Ramos (cell line): ENCODE measurements around the gene AJAP1.
"Not testable (repeated sequence)": the region's sequence is repeated elsewhere in the genome, so short reads cannot be mapped to it uniquely, and the experiment has no call there.

ENCODE experiments used
- in situ Hi-C: fragments of 300-500 bp; cut with MboI; formaldehyde crosslinking; loops from one replicate; pipeline ENCODE4 v1.14.3; 2022; ENCODE audit warnings: low sequenced_read_pairs; ENCODE audit not compliant: unreplicated experiment

AJAP1 gene

GRCh38 chr1:4653796-4654725 is at the start of gene AJAP1:
Gene AJAP1 (plus strand): TSS chr1:4654609. CDS start chr1:4655426, 817 bp downstream.
- in situ Hi-C loops, result loop anchor here (25.0 kb wide), 1 partner anchor 158 kb away; no protein-coding TSS in a partner anchor

- in situ Hi-C loops, result no loop called here
Measured at GRCh38 chr1:4605158-4605557, 49.3 kb upstream of the AJAP1 start.

- in situ Hi-C loops, result no loop called here
Measured at GRCh38 chr1:4611563-4612341, 42.7 kb upstream of the AJAP1 start.

GRCh38 chr1:4612991-4613390 is 41.4 kb upstream of the AJAP1 start:
- in situ Hi-C loops, result no loop called here

- in situ Hi-C loops, result no loop called here
Measured at GRCh38 chr1:4613606-4614370, 40.6 kb upstream of the AJAP1 start.

- in situ Hi-C loops, result no loop called here
Measured at GRCh38 chr1:4614371-4615137, 39.9 kb upstream of the AJAP1 start.

- in situ Hi-C loops, result no loop called here
Measured at GRCh38 chr1:4615138-4615470, 39.3 kb upstream of the AJAP1 start.

- in situ Hi-C loops, result no loop called here
Measured at GRCh38 chr1:4615501-4615900, 38.9 kb upstream of the AJAP1 start.

- in situ Hi-C loops, result no loop called here
Measured at GRCh38 chr1:4616831-4617465, 37.5 kb upstream of the AJAP1 start.

GRCh38 chr1:4617506-4617905 is 36.9 kb upstream of the AJAP1 start:
- in situ Hi-C loops, result no loop called here

GRCh38 chr1:4618827-4619226 is 35.6 kb upstream of the AJAP1 start:
- in situ Hi-C loops, result not testable (repeated sequence)

GRCh38 chr1:4621646-4622045 is 32.8 kb upstream of the AJAP1 start:
- in situ Hi-C loops, result no loop called here

- in situ Hi-C loops, result no loop called here
Measured at GRCh38 chr1:4622821-4623220, 31.6 kb upstream of the AJAP1 start.

- in situ Hi-C loops, result no loop called here
Measured at GRCh38 chr1:4624141-4624715, 30.2 kb upstream of the AJAP1 start.

- in situ Hi-C loops, result no loop called here
Measured at GRCh38 chr1:4624801-4625200, 29.6 kb upstream of the AJAP1 start.

GRCh38 chr1:4626061-4626460 is 28.3 kb upstream of the AJAP1 start:
- in situ Hi-C loops, result no loop called here

GRCh38 chr1:4626560-4627319 is 27.7 kb upstream of the AJAP1 start:
- in situ Hi-C loops, result no loop called here

- in situ Hi-C loops, result no loop called here
Measured at GRCh38 chr1:4627353-4627752, 27.1 kb upstream of the AJAP1 start.
